Breast epithelium (tissue), 3 donors: ENCODE data around the gene SEL1L3.

Source experiments
- POLR2A ChIP-seq: fragments of 450-650 bp; IDR thresholded peaks from one replicate; pipeline ENCODE4 v1.6.1; 2016; ENCODE audit warnings: antibody characterized with exemption, mild to moderate bottlenecking, moderate library complexity
- POLR2AphosphoS5 ChIP-seq, 3 donors: sonication (generic); formaldehyde crosslinking; IDR thresholded peaks; one replicate each; pipeline ENCODE4 v1.6.1; 2017; ENCODE audit warnings: antibody characterized with exemption in 3 of 3
- TF ChIP-seq, protein P1 (sequence below), 3 donors: fragments of 450-650 bp; IDR thresholded peaks; one replicate each; pipeline ENCODE4 v1.5.1; 2016 to 2017; ENCODE audit warnings: antibody characterized with exemption in 3 of 3, mild to moderate bottlenecking in 3 of 3, moderate library complexity in 3 of 3

DNA sequence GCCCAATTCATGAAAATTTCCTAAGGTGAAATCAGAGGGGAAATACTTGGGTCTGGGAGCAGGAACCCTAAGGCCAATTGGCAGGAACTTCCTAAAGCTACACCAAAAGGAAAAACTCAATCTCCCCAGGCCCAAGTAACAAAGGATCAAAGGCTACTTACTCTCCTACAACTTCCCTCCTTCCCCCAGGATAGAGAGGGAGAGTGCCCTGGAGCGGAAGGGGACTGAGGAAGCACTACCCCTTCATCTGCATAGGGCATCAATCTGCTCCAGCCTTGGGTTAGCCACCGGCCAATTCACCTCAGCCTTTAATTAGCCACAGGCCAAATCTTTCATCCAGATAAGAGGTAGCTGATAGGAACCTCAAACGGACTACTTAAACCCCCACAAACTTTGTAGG, 152.2 kb downstream of the SEL1L3 start:
- TF ChIP-seq, protein P1, sequence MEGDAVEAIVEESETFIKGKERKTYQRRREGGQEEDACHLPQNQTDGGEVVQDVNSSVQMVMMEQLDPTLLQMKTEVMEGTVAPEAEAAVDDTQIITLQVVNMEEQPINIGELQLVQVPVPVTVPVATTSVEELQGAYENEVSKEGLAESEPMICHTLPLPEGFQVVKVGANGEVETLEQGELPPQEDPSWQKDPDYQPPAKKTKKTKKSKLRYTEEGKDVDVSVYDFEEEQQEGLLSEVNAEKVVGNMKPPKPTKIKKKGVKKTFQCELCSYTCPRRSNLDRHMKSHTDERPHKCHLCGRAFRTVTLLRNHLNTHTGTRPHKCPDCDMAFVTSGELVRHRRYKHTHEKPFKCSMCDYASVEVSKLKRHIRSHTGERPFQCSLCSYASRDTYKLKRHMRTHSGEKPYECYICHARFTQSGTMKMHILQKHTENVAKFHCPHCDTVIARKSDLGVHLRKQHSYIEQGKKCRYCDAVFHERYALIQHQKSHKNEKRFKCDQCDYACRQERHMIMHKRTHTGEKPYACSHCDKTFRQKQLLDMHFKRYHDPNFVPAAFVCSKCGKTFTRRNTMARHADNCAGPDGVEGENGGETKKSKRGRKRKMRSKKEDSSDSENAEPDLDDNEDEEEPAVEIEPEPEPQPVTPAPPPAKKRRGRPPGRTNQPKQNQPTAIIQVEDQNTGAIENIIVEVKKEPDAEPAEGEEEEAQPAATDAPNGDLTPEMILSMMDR (IDR thresholded peaks at IDR 0.05) = no peak
- TF ChIP-seq POLR2AphosphoS5 (IDR thresholded peaks at IDR 0.05) (no peak), POLR2A (no peak)
